Calu3 (cell line): ENCODE data around the gene SRSF4. TPM values are rescaled to one million over a fixed set of nuclear protein-coding genes. Genes with fewer than 3 reads are reported as not detected.
"Not testable (repeated sequence)": the region's sequence is repeated elsewhere in the genome, so short reads cannot be mapped to it uniquely, and the experiment has no call there.

Experiments used
- BruUV-seq: library from RNA; stranded (reverse); fragments of 400-500 nt; replicated peaks from 2 replicates; lab custom pipeline; 2021; lab: Mats Ljungman, UMichigan
- CTCF ChIA-PET: fragments of 300-600 bp; sonication (Branson Sonifier 250); formaldehyde crosslinking; loops from one replicate; lab custom pipeline; 2022; ENCODE audit warnings: antibody characterized with exemption; lab: Charles Lee
- DNase-seq: peaks from one replicate; pipeline ENCODE4 v3.0.0; 2022
- H3K27ac Mint-ChIP-seq: one replicate; pipeline ENCODE4 v1.8.0; 2022; ENCODE audit warnings: mixed read lengths; ENCODE audit not compliant: unreplicated experiment
- H3K27me3 Mint-ChIP-seq: one replicate; pipeline ENCODE4 v1.8.0; 2022; ENCODE audit warnings: mixed read lengths; ENCODE audit not compliant: unreplicated experiment
- H3K36me3 Mint-ChIP-seq: one replicate; pipeline ENCODE4 v1.8.0; 2022; ENCODE audit warnings: mild to moderate bottlenecking, moderate library complexity, mixed read lengths; ENCODE audit not compliant: insufficient read depth, unreplicated experiment
- H3K4me1 Mint-ChIP-seq: one replicate; pipeline ENCODE4 v1.8.0; 2022; ENCODE audit warnings: mild to moderate bottlenecking, low read depth, mixed read lengths; ENCODE audit not compliant: unreplicated experiment
- H3K4me3 Mint-ChIP-seq: one replicate; pipeline ENCODE4 v1.8.0; 2022; ENCODE audit warnings: mild to moderate bottlenecking, low read depth, moderate library complexity, mixed read lengths; ENCODE audit not compliant: unreplicated experiment
- H3K9me3 Mint-ChIP-seq: one replicate; pipeline ENCODE4 v1.8.0; 2022; ENCODE audit warnings: low read depth, mixed read lengths; ENCODE audit not compliant: unreplicated experiment
- intact Hi-C: fragments of 100-400 bp; cut with micrococcal nuclease; formaldehyde crosslinking; loops from one replicate; pipeline ENCODE4 v1.10.0; 2022; ENCODE audit not compliant: unreplicated experiment
- total RNA-seq: library from RNA; stranded (reverse); gene quantifications from 2 replicates; pipeline ENCODE4 v1.2.3, GENCODE V29; 2022
- TF ChIP-seq, protein P1 (sequence below): fragments of 200-600 bp; IDR thresholded peaks from one replicate; pipeline ENCODE4 v1.8.0; 2022; ENCODE audit warnings: antibody characterized with exemption; ENCODE audit not compliant: unreplicated experiment

The SRSF4 gene
- total RNA-seq, 1 experiment from 2014 or later: 65.4 TPM

DNA sequence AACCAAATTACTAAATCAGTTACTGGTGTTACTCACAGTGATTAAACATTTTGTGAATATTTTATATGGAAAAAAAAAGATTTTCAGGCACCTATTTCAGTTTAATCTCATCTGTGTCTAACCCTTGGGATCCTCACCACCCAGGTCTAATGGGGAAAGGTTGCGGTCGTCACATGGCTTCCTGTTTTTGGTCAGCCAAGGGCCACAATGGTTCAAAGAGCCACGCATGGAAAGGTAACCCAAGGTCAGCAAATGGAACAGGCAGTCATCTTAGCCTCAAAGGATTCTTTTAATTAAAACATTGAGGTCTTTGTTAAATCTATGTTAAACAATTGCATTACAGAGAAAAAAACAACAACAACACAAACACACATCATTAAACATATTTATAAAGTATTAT, 21.9 kb downstream of the SRSF4 start:
- Mint-ChIP-seq H3K4me1 (no peaks in the 10 kb centered on the region), H3K36me3 (peaks cover 54% of the 10 kb centered on the region), H3K4me3 (no peak overlapping the region), H3K27ac (no peak overlapping the region), H3K27me3 (no peaks in the 10 kb centered on the region), H3K9me3 (no peaks in the 10 kb centered on the region)
- intact Hi-C loops: no loop called here
- no peak for DNase-seq
- no TSS peak for BruUV-seq
- CTCF ChIA-PET: interaction anchor here (0.6 kb wide), 1 partner anchor 8 kb away, joined by 4 read pairs; no protein-coding TSS in a partner anchor
- TF ChIP-seq, protein P1, sequence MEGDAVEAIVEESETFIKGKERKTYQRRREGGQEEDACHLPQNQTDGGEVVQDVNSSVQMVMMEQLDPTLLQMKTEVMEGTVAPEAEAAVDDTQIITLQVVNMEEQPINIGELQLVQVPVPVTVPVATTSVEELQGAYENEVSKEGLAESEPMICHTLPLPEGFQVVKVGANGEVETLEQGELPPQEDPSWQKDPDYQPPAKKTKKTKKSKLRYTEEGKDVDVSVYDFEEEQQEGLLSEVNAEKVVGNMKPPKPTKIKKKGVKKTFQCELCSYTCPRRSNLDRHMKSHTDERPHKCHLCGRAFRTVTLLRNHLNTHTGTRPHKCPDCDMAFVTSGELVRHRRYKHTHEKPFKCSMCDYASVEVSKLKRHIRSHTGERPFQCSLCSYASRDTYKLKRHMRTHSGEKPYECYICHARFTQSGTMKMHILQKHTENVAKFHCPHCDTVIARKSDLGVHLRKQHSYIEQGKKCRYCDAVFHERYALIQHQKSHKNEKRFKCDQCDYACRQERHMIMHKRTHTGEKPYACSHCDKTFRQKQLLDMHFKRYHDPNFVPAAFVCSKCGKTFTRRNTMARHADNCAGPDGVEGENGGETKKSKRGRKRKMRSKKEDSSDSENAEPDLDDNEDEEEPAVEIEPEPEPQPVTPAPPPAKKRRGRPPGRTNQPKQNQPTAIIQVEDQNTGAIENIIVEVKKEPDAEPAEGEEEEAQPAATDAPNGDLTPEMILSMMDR: no peak

DNA sequence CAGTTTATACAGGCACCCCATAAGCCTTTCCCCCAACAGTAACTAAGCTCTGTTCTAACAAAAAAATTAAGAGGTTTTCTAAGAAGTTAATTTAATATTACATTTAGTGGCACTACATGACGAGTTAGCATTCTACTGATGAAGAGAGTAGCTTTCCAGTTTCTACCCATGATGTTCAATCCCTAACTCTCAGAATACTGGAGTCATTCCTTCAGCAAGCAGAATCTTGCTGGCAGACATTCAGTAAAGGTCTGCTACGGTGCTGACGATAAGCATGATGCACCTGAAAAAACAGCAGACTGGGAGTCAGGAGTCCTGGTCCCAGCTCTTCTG, 24.5 kb downstream of the SRSF4 start:
- peaks cover 63% of the 10 kb centered on the region for H3K36me3 Mint-ChIP-seq
- intact Hi-C loops: no loop called here
- H3K4me1 Mint-ChIP-seq: no peaks in the 10 kb centered on the region
- no peaks in the 10 kb centered on the region for H3K27me3 Mint-ChIP-seq
- BruUV-seq: no TSS peak
- CTCF ChIA-PET: interaction anchor here (0.6 kb wide), 1 partner anchor 57 kb away, joined by 3 read pairs; no protein-coding TSS in a partner anchor
- no peaks in the 10 kb centered on the region for H3K9me3 Mint-ChIP-seq
- DNase-seq: no peak
- no peak overlapping the region for H3K27ac Mint-ChIP-seq
- no peak overlapping the region for H3K4me3 Mint-ChIP-seq
- TF ChIP-seq, protein P1: no peak

DNA sequence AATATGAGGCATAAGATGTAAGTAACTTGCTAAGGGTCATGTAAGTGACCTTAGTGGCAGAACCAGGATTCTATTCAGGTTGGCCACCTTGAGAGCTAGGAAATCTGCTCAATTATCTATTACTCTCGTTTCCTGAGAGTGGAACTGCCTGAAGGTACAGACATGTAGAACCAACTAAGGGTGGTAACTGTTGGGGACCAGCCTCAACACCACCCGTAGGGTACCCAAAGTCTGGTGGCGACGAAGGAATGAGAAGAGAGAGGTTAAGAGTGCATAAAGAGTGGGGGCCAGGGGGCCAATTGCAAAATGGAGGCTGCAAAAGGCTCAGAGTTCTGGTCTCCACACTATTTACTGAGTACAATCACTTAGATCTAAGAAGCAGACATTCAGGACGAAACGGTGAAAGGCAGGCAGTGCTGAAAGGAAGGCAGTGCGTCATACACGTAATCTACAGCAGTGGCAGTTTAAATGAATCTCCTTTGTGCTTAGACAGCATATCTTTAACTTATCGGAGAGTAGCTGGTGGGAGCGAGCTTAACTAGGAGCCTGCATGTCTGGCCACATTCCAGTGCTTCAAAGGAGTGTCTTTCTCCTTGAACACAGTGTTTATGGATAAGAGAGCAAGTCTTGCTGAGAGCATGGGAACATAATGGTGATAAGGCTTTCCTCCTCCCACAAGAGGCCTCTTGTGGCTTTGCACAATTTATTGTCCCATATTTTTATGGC, 25.0 kb downstream of the SRSF4 start:
- CTCF ChIA-PET: no interaction called here
- intact Hi-C loops: no loop called here
- Mint-ChIP-seq H3K4me1 (no peaks in the 10 kb centered on the region), H3K4me3 (no peak overlapping the region), H3K9me3 (no peaks in the 10 kb centered on the region), H3K36me3 (peaks cover 67% of the 10 kb centered on the region), H3K27me3 (no peaks in the 10 kb centered on the region), H3K27ac (no peak overlapping the region)
- TF ChIP-seq, protein P1: no peak
- no TSS peak for BruUV-seq
- no peak for DNase-seq

DNA sequence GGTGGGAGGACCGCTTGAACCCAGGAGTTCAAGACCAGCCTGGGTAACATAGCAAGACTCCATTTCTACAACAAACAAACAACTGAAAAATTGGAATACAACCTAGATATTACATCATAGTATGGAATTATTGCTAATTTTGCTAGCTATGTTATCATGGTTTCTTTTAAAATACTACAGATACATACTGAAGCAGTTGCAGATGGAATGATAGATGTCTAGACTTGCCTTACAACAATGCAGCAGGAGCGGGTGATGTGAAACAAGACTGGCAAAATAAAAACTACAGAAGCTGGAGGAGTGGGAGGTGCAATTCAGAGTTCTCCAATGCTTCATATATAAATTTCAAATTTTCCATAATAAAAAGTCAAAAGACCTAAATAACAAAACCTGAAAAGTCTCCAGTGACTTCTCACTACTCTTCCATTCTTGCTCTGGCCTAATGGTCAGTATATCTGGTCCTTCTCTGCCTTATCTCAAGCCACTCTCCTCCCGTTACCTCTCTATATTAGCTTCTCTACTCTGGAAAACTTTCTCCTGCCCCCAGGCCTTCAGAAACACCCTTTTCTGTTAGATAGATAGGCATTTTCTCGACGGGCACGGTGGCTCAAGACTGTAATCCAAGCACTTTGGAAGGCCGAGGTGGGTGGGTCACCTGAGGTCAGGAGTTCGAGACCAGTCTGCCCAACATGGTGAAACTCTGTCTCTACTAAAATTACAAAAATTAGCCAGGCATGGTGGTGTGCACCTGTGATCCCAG, 29.5 kb downstream of the SRSF4 start:
- H3K4me3 Mint-ChIP-seq: no peak overlapping the region
- CTCF ChIA-PET: no interaction called here
- no TSS peak for BruUV-seq

DNA sequence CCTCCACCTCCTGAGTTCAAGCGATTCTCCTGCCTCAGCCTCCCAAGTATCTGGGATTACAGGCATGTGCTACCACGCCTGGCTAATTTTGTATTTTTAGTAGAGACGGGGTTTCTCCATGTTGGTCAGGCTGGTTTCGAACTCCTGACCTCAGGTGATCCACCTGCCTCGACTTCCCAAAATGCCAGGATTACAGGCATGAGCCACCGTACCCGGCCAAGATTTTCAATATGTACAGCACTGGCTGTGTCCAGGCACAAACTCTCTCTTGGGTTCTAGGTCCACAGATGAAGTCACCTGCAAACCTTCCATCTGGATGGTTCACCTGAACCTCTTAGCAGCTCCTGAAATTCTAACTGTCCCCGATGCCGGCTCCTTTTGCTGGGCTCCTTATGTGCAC, 31.4 kb downstream of the SRSF4 start:
- H3K9me3 Mint-ChIP-seq, CTCF ChIA-PET, intact Hi-C loops: not testable (repeated sequence)

More for the DNA sequence above, 29.5 kb downstream of the SRSF4 start:
- H3K27me3 Mint-ChIP-seq: no peaks in the 10 kb centered on the region
- H3K9me3 Mint-ChIP-seq: peaks cover 4% of the 10 kb centered on the region
- TF ChIP-seq, protein P1: no peak
- H3K4me1 Mint-ChIP-seq: peaks cover 9% of the 10 kb centered on the region
- H3K36me3 Mint-ChIP-seq: peaks cover 93% of the 10 kb centered on the region
- intact Hi-C loops: no loop called here
- peak overlapping the region; percentile 15 for H3K27ac Mint-ChIP-seq
- no peak for DNase-seq

More for the DNA sequence above, 31.4 kb downstream of the SRSF4 start:
- not testable (repeated sequence) for H3K27me3 Mint-ChIP-seq, H3K27ac Mint-ChIP-seq, BruUV-seq, H3K4me3 Mint-ChIP-seq, DNase-seq
- Mint-ChIP-seq H3K4me1 (peaks cover 21% of the 10 kb centered on the region), H3K36me3 (peaks cover 96% of the 10 kb centered on the region)
